OCI-LY3 (cell line): ENCODE results near the gene APOBEC3B.
"Not testable (repeated sequence)": the region's sequence is repeated elsewhere in the genome, so short reads cannot be mapped to it uniquely, and the experiment has no call there.

Experiments used
- H2AFZ ChIP-seq: fragments of 200-600, 300-600 bp; shearing (Covaris generic); 2 replicates; pipeline ENCODE4 v1.6.0; 2014; ENCODE audit warnings: antibody characterized with exemption, low read depth, low read length
- H3K27ac ChIP-seq: fragments of 200-600, 300-600 bp; sonication (generic); 2 replicates; pipeline ENCODE4 v1.5.1; 2014; ENCODE audit warnings: mild to moderate bottlenecking, low read length, moderate library complexity, mixed read lengths
- H3K27me3 ChIP-seq: fragments of 200-600, 300-600 bp; sonication (generic); 2 replicates; pipeline ENCODE4 v1.6.1; 2014; ENCODE audit warnings: low read depth, low read length, mixed read lengths
- H3K36me3 ChIP-seq: fragments of 200-600, 300-600 bp; sonication (generic); replicated peaks from 2 replicates; pipeline ENCODE3; 2014; ENCODE audit warnings: low read depth, low read length, mixed read lengths
- H3K4me1 ChIP-seq: fragments of 300-600, 200-600 bp; sonication (generic); 2 replicates; pipeline ENCODE4 v1.6.1; 2014; ENCODE audit warnings: low read length, mixed read lengths
- H3K4me2 ChIP-seq: fragments of 200-600, 300-600 bp; sonication (generic); 2 replicates; pipeline ENCODE4 v1.6.1; 2014; ENCODE audit warnings: low read length, mixed read lengths
- H3K4me3 ChIP-seq: fragments of 300-600, 200-600 bp; sonication (generic); 2 replicates; pipeline ENCODE4 v1.5.1; 2014; ENCODE audit warnings: antibody characterized with exemption, mild to moderate bottlenecking, low read length, moderate library complexity
- H3K79me2 ChIP-seq: fragments of 300-600, 200-600 bp; shearing (Covaris generic); 2 replicates; pipeline ENCODE4 v1.6.1; 2014; ENCODE audit warnings: mild to moderate bottlenecking, low read length, mixed read lengths
- H3K9ac ChIP-seq: fragments of 300-600, 200-600 bp; shearing (Covaris generic); 2 replicates; pipeline ENCODE4 v1.6.0; 2014; ENCODE audit warnings: mild to moderate bottlenecking, low read length, moderate library complexity
- H3K9me3 ChIP-seq: fragments of 200-600, 300-600 bp; shearing (Covaris generic); 2 replicates; pipeline ENCODE4 v1.6.1; 2014; ENCODE audit warnings: low read length, mixed read lengths; ENCODE audit not compliant: insufficient read depth
- H4K20me1 ChIP-seq: fragments of 200-600, 300-600 bp; sonication (generic); 2 replicates; pipeline ENCODE4 v1.6.1; 2016; ENCODE audit warnings: low read length, mixed read lengths; ENCODE audit not compliant: insufficient read depth
- CTCF ChIP-seq: fragments of 200-600, 300-600 bp; sonication (generic); IDR thresholded peaks from 2 replicates; pipeline ENCODE4 v1.5.1; 2014; ENCODE audit warnings: antibody characterized with exemption, low read length, low read depth
- EZH2phosphoT487 ChIP-seq: fragments of 200-600 bp; shearing (Covaris generic); IDR thresholded peaks from 2 replicates; pipeline ENCODE4 v1.6.1; 2018; ENCODE audit warnings: antibody characterized with exemption, mixed run types, low read depth

The APOBEC3B gene

GRCh38 chr22:38981005-38981991, 849 bp upstream of the APOBEC3B start:
- Histone ChIP-seq H3K79me2 (peaks cover 4% of the 10 kb centered on the region; the same call in 1 of the 2 replicates), H3K4me1 (peaks cover 55% of the 10 kb centered on the region), H3K4me3 (peak overlapping the region; percentile 73), H3K36me3 (no peaks in the 10 kb centered on the region), H4K20me1 (no peaks in the 10 kb centered on the region), H3K27me3 (no peaks in the 10 kb centered on the region), H3K27ac (peak overlapping the region; percentile 84), H3K9me3 (no peaks in the 10 kb centered on the region; the same call in 1 of the 2 replicates), H3K9ac (peak overlapping the region; percentile 71), H2AFZ (peak overlapping the region; percentile 1; the same call in 1 of the 2 replicates), H3K4me2 (peak overlapping the region; percentile 80)
- TF ChIP-seq CTCF (peak; percentile 44), EZH2phosphoT487 (no peak)

- Histone ChIP-seq H3K4me3 (no peak overlapping the region), H3K27me3 (no peaks in the 10 kb centered on the region), H4K20me1 (no peaks in the 10 kb centered on the region), H3K9me3 (no peaks in the 10 kb centered on the region), H3K79me2 (peaks cover 4% of the 10 kb centered on the region; the same call in 1 of the 2 replicates), H2AFZ (no peak overlapping the region), H3K9ac (peak overlapping the region; percentile 36), H3K4me2 (peak overlapping the region; percentile 68), H3K36me3 (no peaks in the 10 kb centered on the region), H3K4me1 (peaks cover 65% of the 10 kb centered on the region), H3K27ac (peak overlapping the region; percentile 84)
- TF ChIP-seq EZH2phosphoT487 (no peak), CTCF (no peak)
Observed at GRCh38 chr22:38984224-38984623, 2.1 kb downstream of the APOBEC3B start.

- Histone ChIP-seq H3K27ac (peak overlapping the region; percentile 84), H3K4me2 (peak overlapping the region; percentile 68), H3K4me3 (peak overlapping the region; percentile 35; the same call in 1 of the 2 replicates), H3K4me1 (peaks cover 65% of the 10 kb centered on the region), H3K9ac (peak overlapping the region; percentile 36)
- not testable (repeated sequence) for H2AFZ ChIP-seq, H4K20me1 ChIP-seq, H3K79me2 ChIP-seq, H3K27me3 ChIP-seq, H3K36me3 ChIP-seq, H3K9me3 ChIP-seq
Observed at GRCh38 chr22:38984784-38985757, 2.9 kb downstream of the APOBEC3B start.

GRCh38 chr22:38986629-38987028, 4.5 kb downstream of the APOBEC3B start:
- peaks cover 4% of the 10 kb centered on the region; the same call in 1 of the 2 replicates for H3K79me2 ChIP-seq
- peaks cover 56% of the 10 kb centered on the region for H3K4me1 ChIP-seq
- no peaks in the 10 kb centered on the region for H3K27me3 ChIP-seq
- no peak overlapping the region for H3K27ac ChIP-seq
- H3K9ac ChIP-seq: peak overlapping the region; percentile 18; the same call in 1 of the 2 replicates
- H3K36me3 ChIP-seq: peaks cover 3% of the 10 kb centered on the region
- H4K20me1 ChIP-seq: no peaks in the 10 kb centered on the region
- H3K4me2 ChIP-seq: peak overlapping the region; percentile 68; the same call in 1 of the 2 replicates
- H3K9me3 ChIP-seq: no peaks in the 10 kb centered on the region
- H3K4me3 ChIP-seq: no peak overlapping the region
- H2AFZ ChIP-seq: no peak overlapping the region
- TF ChIP-seq EZH2phosphoT487: no peak
- TF ChIP-seq CTCF: no peak
